Bronchial epithelial cell (primary cell): ENCODE results near the gene LACTB. TPM values are rescaled to one million over a fixed set of nuclear protein-coding genes. Genes with fewer than 3 reads are reported as not detected.

ENCODE experiments used
- DNase-seq: peaks from one replicate; pipeline ENCODE4 v3.0.0-alpha.2; 2010; ENCODE audit warnings: low read depth
- FAIRE-seq: peaks from 2 replicates; lab custom pipeline; 2011; peaks lifted over from hg19 to GRCh38; lab: Jason Lieb, UNC
- H3K27me3 ChIP-seq: 2 replicates; pipeline ENCODE4 v1.5.1; 2011; ENCODE audit warnings: low read length; ENCODE audit not compliant: control insufficient read depth, insufficient read depth
- H3K36me3 ChIP-seq: 2 replicates; pipeline ENCODE4 v1.5.1; 2011; ENCODE audit warnings: low read length; ENCODE audit not compliant: control insufficient read depth, insufficient read depth
- H3K4me3 ChIP-seq: 2 replicates; pipeline ENCODE4 v1.5.1; 2011; ENCODE audit warnings: mild to moderate bottlenecking, low read depth, low read length, control low read depth
- CTCF ChIP-seq: IDR thresholded peaks from 2 replicates; pipeline ENCODE4 v1.5.1; 2011; ENCODE audit warnings: mild to moderate bottlenecking, moderate library complexity, low read length, control low read depth, inconsistent platforms; ENCODE audit not compliant: insufficient read depth, severe bottlenecking
- total RNA-seq: library from RNA; depleted of rRNA; stranded (reverse); fragments of >200 nt; gene quantifications from 2 replicates; pipeline ENCODE4 v1.2.1, GENCODE V29; 2014

Gene LACTB
- total RNA-seq, 1 donor from 2014 or later = 14.5 TPM

GRCh38 chr15:63187589-63188226 is 66.0 kb downstream of the LACTB start:
- Histone ChIP-seq H3K4me3 (no peak overlapping the region), H3K36me3 (no peaks in the 10 kb centered on the region), H3K27me3 (no peaks in the 10 kb centered on the region)
- FAIRE-seq (no peak), DNase-seq (no peak)
- TF ChIP-seq CTCF = no peak

GRCh38 chr15:63188247-63188925 is 66.7 kb downstream of the LACTB start:
- FAIRE-seq = no peak

GRCh38 chr15:63188926-63189871 is 67.5 kb downstream of the LACTB start, which contains the start of gene RAB8B:
TSS of gene RAB8B (plus strand) at chr15:63189606. CDS start at chr15:63189625, 19 bp downstream.
- Histone ChIP-seq H3K4me3 (peak within 1 kb of the TSS; percentile 65), H3K36me3 (no peaks in the 10 kb centered on the region), H3K27me3 (no peaks in the 10 kb centered on the region)
- peak; percentile 76 for DNase-seq
- TF ChIP-seq CTCF = no peak
- FAIRE-seq = no peak

More at GRCh38 chr15:63188247-63188925, 66.7 kb downstream of the LACTB start:
- Histone ChIP-seq H3K36me3 (no peaks in the 10 kb centered on the region), H3K4me3 (peak overlapping the region; percentile 65), H3K27me3 (no peaks in the 10 kb centered on the region)
- DNase-seq = no peak
- no peak for TF ChIP-seq CTCF

- no peak for FAIRE-seq
- TF ChIP-seq CTCF = no peak
- H3K36me3 ChIP-seq = no peaks in the 10 kb centered on the region
- peak overlapping the region; percentile 65 for H3K4me3 ChIP-seq
- no peaks in the 10 kb centered on the region for H3K27me3 ChIP-seq
- peak; percentile 66 for DNase-seq
Measured at GRCh38 chr15:63189941-63190768, 68.5 kb downstream of the LACTB start.
